HL-60/S4 (cell line): ENCODE measurements around the gene KCNAB2.

Experiments used
- in situ Hi-C: fragments of 300-500 bp; cut with MboI; formaldehyde crosslinking; loops from 2 replicates; pipeline ENCODE4 v1.14.3; 2022; ENCODE audit warnings: low sequenced_read_pairs

KCNAB2 gene

GRCh38 chr1:6094801-6095505, 49.3 kb downstream of the KCNAB2 start:
- in situ Hi-C loops = no loop called here

- in situ Hi-C loops = no loop called here
Observed at GRCh38 chr1:6095511-6096242, 50.0 kb downstream of the KCNAB2 start.

DNA sequence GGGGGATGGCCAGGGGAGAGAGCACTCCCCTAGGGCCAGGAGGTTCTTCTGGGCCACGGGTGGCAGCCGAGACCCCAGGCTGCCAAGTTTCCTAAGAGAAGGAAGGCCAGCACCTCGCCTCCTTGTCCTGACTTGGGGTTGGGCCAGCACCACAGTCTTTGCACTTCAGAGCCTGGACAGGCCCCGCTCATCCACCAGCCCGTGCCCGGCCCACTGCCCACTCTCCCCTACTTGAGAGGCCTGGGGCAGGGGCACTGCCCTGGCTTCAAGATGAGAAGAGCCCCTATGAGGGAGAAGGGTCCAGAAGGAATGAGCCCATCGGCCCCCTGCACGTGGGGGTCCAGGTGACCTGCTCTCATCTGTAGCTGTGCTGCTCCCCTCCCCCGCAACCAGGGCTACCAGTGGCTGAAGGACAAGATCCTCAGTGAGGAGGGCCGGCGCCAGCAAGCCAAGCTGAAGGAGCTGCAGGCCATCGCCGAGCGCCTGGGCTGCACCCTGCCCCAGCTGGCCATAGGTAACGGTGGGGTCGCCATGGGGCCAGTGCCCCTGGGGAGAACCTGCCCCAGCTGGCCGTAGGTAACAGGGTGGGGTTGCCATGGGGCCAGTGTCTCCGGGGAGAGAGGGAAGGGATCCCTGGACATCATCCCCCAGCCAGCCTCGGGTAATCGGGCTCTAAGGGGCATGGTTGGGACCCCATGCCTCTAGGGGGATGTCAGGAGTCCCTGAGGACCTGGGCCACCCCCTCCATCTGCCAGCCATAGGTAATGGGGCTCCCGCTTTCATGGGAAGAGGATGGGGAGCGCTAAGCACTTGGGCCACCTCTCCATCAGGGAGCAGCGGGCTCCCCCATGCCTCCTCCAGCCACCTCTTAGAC, 50.8 kb downstream of the KCNAB2 start:
- in situ Hi-C loops = no loop called here

GRCh38 chr1:6097117-6097595, 51.5 kb downstream of the KCNAB2 start:
- in situ Hi-C loops = no loop called here

GRCh38 chr1:6097824-6098223, 52.1 kb downstream of the KCNAB2 start:
- in situ Hi-C loops = no loop called here

GRCh38 chr1:6098303-6099215, 52.9 kb downstream of the KCNAB2 start:
- in situ Hi-C loops = no loop called here

DNA sequence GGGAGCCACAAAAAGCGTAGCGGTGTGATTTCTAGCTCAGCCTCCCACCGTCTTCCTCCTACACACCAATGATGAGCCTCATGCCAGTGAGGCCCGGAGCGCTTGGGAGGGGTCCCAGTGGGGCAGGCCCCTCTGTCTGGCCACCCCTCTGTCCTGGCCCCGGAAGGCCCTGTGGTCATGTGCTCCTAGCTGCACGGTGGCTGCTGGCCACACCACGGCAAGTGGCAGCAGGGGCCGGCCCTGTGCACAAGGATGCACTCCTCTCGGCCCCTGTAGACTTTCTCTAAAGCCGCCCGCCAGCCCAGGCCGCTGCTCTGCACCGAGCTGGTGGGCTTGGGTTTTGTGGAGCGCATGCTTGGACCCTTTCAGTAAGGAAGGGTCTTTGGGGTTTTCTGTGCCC, 53.6 kb downstream of the KCNAB2 start:
- in situ Hi-C loops = no loop called here

DNA sequence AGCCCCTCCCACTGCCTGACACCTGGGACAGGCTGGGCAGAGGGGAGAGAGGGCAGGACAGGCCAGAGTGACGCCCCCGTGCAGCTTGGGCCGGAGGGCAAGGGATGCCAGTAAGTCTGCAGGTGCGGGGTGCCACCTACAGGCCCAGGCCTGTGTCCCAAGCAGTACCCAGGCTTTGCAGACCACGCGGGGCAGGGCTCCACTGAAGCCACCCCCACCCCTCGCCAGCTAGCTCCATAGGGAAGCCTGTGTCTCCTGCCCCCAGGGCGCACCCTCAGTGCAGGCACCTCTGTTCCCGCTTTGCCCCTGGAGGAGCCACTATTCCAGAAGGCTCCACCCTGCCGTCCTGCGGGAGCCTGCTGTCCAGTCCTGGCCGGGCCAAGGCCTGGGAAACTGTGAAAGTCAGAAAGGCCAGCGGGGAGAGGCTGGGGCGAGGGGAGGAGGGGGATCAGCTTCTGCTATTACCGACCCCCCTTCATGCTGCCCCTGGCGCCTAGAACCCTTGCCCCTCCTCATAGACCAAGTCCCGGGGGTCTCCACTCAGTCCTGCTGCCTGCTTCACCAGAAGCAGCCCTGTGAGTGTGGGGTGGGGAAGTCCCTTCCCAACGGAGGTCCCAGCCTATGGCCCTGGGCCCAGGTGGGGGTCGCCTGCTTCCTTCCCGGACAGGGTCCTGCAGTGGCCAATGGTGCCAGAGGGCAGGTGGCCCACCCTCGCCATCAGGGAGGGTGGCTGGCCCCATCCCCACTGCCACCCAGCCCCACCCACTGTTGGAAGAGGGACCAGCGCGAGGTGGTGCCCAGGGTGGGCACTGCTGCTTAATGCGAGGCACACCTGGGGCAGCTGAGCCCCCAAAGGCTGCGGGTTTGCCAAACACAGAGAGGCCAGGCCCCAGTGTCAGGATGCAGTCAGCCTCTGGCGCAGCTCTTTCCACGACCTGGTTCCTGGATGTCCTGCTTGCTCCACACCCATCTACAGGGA, 54.4 kb downstream of the KCNAB2 start:
- in situ Hi-C loops = loop anchor here (10.0 kb wide), 1 partner anchor 135 kb away; the partner anchor contains the start of gene ICMT

- in situ Hi-C loops = loop anchor here (10.0 kb wide), 1 partner anchor 134 kb away; the partner anchor contains the start of gene ICMT
Observed at GRCh38 chr1:6100861-6101783, 55.4 kb downstream of the KCNAB2 start.

DNA sequence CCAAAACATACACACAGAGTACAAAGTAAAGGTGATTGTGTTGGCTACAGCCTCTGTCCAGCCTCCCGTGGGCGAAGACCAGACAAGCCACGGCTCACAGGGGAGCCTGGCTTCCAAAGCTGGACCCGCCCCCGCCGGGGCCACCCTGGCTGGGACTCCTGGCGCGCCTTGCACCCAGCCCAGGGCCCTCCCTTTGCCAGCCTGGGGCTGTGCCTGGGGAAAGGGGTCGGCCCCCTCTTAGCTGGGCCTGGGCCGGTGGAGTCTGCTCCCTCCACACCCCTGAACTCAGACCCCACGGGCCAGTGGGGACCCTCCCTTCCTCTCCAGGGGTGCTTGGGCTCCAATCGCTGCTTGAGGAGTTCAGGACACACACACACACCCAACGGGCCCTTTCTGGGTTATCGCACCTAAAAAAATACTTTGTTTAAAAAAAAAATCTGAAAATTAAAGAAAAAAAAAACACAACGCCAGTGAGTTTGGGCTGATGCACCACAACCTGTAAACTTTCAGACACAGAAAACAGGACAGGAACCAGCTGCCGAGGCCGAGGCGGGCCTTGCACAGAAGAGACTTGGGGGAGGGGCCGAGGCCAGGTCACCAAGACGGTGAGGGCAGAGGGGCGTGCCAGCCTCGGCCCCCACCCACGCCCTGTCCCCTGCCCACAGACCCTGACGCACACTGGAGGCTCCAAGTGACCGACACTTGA, 56.3 kb downstream of the KCNAB2 start:
- in situ Hi-C loops = loop anchor here (10.0 kb wide), 1 partner anchor 133 kb away; the partner anchor contains the start of gene ICMT

GRCh38 chr1:6102532-6102845, 56.8 kb downstream of the KCNAB2 start:
- in situ Hi-C loops = loop anchor here (10.0 kb wide), 1 partner anchor 132 kb away; the partner anchor contains the start of gene ICMT

GRCh38 chr1:6103111-6103853, 57.6 kb downstream of the KCNAB2 start:
- in situ Hi-C loops = loop anchor here (10.0 kb wide), 1 partner anchor 132 kb away; the partner anchor contains the start of gene ICMT

DNA sequence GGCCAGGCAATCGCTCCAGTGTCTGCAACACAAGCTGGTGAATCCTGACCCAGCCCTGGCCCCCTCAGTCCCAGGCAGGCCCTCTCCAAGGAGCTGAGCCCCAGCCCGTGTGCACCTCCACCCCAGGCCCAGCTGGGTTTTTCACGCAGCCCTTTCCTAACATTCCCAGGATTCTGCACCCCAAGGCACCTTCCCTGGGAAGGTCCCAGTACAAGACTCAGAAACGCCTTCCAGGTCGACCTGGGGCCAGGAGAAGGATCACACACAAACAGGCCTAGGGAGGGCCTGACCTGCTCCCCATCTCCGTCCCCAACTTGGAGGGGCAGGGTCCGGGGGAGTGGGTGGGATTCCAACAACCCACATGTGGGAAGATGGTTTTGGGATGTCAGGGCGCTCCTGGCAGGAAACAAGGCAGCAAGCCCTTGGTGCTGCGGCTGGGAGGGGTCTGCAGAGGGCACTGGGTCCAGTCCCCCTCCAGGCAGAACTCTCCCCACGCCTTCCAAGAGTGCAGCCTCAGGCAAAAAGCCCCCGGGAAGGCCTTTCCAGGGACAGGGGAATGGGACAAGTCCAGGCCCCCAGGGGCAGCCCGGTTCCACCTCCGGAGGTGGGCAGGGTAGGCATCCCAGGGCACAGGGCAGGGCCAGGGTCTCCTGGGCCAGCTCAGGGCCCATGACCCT, 58.3 kb downstream of the KCNAB2 start:
- in situ Hi-C loops = loop anchor here (10.0 kb wide), 1 partner anchor 131 kb away; the partner anchor contains the start of gene ICMT

- in situ Hi-C loops = loop anchor here (10.0 kb wide), 1 partner anchor 130 kb away; the partner anchor contains the start of gene ICMT
Observed at GRCh38 chr1:6104631-6105030, 58.9 kb downstream of the KCNAB2 start.

- in situ Hi-C loops = loop anchor here (10.0 kb wide), 1 partner anchor 130 kb away; the partner anchor contains the start of gene ICMT
Observed at GRCh38 chr1:6105218-6105679, 59.6 kb downstream of the KCNAB2 start.
